Measurements from ENCODE around the gene TMEM139. TPM values are rescaled to one million over a fixed set of nuclear protein-coding genes. Genes with fewer than 3 reads are reported as not detected.

Gene TMEM139
- polyA plus RNA-seq, 1 of the 3 experiments (the other 2 are of a cell fraction) = 0.05 TPM

GRCh38 chr7:143316492-143316891 is 31.7 kb downstream of the TMEM139 start:
- Histone ChIP-seq H3K4me2 (no peak overlapping the region), H4K20me1 (ENCODE audit: insufficient read depth) (no peaks in the 10 kb centered on the region), H3K36me3 (replicated peaks in 1 of 2; ENCODE audit: control insufficient read depth in 1 of 2, insufficient read depth in 2 of 2, low read length in 1 of 2) (no peaks in the 10 kb centered on the region), H2AFZ (ENCODE audit: low read depth) (no peak overlapping the region), H3K4me1 (ENCODE audit: control insufficient read depth in 1 of 2, insufficient read depth in 2 of 2, low read depth in 1 of 2, low read length in 1 of 2) (peaks cover 0 to 2% of the 10 kb centered on the region in 2 experiments; a peak in 1 of 4 replicates), H3K9ac (no peak overlapping the region), H3K4me3 (ENCODE audit: low read depth in 2 of 2, low read length in 1 of 2) (no peak overlapping the region), H3K79me2 (ENCODE audit: insufficient read depth) (no peaks in the 10 kb centered on the region), H3F3A (replicated peaks; ENCODE audit: insufficient read depth) (no peaks in the 10 kb centered on the region), H3K27ac (ENCODE audit: low read depth in 2 of 2, low read length in 1 of 2) (no peak overlapping the region), H3K9me3 (no peaks in the 10 kb centered on the region), H3K9me2 (no peaks in the 10 kb centered on the region), H3K27me3 (ENCODE audit: insufficient read depth) (no peaks in the 10 kb centered on the region)
- TF ChIP-seq TAF1 (IDR thresholded peaks at IDR 0.05; ENCODE audit: borderline replicate concordance, low read depth, low read length) = no peak
- TF ChIP-seq FOSL2 (IDR thresholded peaks at IDR 0.05; ENCODE audit: borderline replicate concordance, low read depth) = no peak
- ChIA-PET POLR2A (no interaction called here), CTCF (interaction anchor here (1.2 to 2.0 kb wide), 3 partner anchors 17 to 76 kb away, joined by 5 to 9 read pairs (median 6); no protein-coding TSS in a partner anchor)
- WGBS (ENCODE audit: low lambda C conversion rate) = 90% methylated on average over 4 of the region's 4 CpGs
- no peak for DNase-seq

DNA sequence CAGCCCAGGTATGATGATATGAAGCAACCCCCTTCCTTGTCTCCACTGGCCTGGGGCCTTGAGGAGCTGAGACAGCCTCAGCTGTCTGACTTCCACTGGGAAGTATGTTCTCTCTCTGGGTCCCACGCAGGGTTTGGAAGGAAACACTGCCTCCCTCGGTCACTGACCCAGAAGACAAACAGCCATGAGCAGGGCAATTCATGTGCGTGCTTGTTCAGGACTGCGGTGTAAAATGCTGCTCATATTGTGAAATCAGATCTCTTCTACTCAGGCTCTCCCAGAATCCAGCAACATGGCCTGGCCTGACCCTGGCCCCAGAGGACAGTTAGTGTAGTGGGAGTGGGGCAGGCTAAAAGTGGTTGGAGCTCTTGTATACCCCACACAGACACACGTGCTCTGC is 33.9 kb downstream of the TMEM139 start:
- Histone ChIP-seq H3F3A (replicated peaks; ENCODE audit: insufficient read depth) (no peaks in the 10 kb centered on the region), H3K79me2 (ENCODE audit: insufficient read depth) (no peaks in the 10 kb centered on the region), H3K4me1 (ENCODE audit: control insufficient read depth in 1 of 2, insufficient read depth in 2 of 2, low read depth in 1 of 2, low read length in 1 of 2) (peaks cover 0 to 2% of the 10 kb centered on the region in 2 experiments; a peak in 1 of 4 replicates), H3K4me3 (ENCODE audit: low read depth in 2 of 2, low read length in 1 of 2) (no peak overlapping the region), H2AFZ (ENCODE audit: low read depth) (no peak overlapping the region), H3K27me3 (ENCODE audit: insufficient read depth) (no peaks in the 10 kb centered on the region), H3K4me2 (no peak overlapping the region), H3K9ac (no peak overlapping the region), H3K9me2 (no peaks in the 10 kb centered on the region), H3K27ac (ENCODE audit: low read depth in 2 of 2, low read length in 1 of 2) (no peak overlapping the region), H3K36me3 (replicated peaks in 1 of 2; ENCODE audit: control insufficient read depth in 1 of 2, insufficient read depth in 2 of 2, low read length in 1 of 2) (no peaks in the 10 kb centered on the region), H4K20me1 (ENCODE audit: insufficient read depth) (no peaks in the 10 kb centered on the region), H3K9me3 (no peaks in the 10 kb centered on the region)
- TF ChIP-seq FOXM1 (IDR thresholded peaks at IDR 0.05; ENCODE audit: low read depth) = no peak
- TF ChIP-seq GATA2 (CRISPR knock-in tag; IDR thresholded peaks at IDR 0.05) = no peak
- TF ChIP-seq TEAD4 (IDR thresholded peaks at IDR 0.05; ENCODE audit: borderline replicate concordance, insufficient read depth) = no peak
- TF ChIP-seq CHD2 (IDR thresholded peaks at IDR 0.05; ENCODE audit: low read length, partially characterized antibody) = no peak
- no peak for TF ChIP-seq NFIC (IDR thresholded peaks at IDR 0.05; ENCODE audit: borderline replicate concordance)
- WGBS (ENCODE audit: low lambda C conversion rate) = 70% methylated on average over 4 of the region's 5 CpGs
- CTCF ChIA-PET = interaction anchor here (0.6 to 1.8 kb wide), 4 partner anchors 12 to 98 kb away, joined by 3 to 4 read pairs (median 4); no protein-coding TSS in a partner anchor
- DNase-seq = no peak
- POLR2A ChIA-PET = interaction anchor here (0.5 kb wide), 1 partner anchor 79 kb away, joined by 3 read pairs; no protein-coding TSS in a partner anchor

GRCh38 chr7:143320620-143321019 is 35.9 kb downstream of the TMEM139 start:
- Histone ChIP-seq H3K9me3 (no peaks in the 10 kb centered on the region), H3K4me1 (ENCODE audit: control insufficient read depth in 1 of 2, insufficient read depth in 2 of 2, low read depth in 1 of 2, low read length in 1 of 2) (peaks cover 0 to 2% of the 10 kb centered on the region in 2 experiments; a peak in 1 of 4 replicates), H3K9ac (no peak overlapping the region), H4K20me1 (ENCODE audit: insufficient read depth) (no peaks in the 10 kb centered on the region), H3K36me3 (replicated peaks in 1 of 2; ENCODE audit: control insufficient read depth in 1 of 2, insufficient read depth in 2 of 2, low read length in 1 of 2) (no peaks in the 10 kb centered on the region), H3K4me2 (no peak overlapping the region), H3F3A (replicated peaks; ENCODE audit: insufficient read depth) (no peaks in the 10 kb centered on the region), H3K27ac (ENCODE audit: low read depth in 2 of 2, low read length in 1 of 2) (no peak overlapping the region), H3K9me2 (no peaks in the 10 kb centered on the region), H3K4me3 (ENCODE audit: low read depth in 2 of 2, low read length in 1 of 2) (no peak overlapping the region), H3K79me2 (ENCODE audit: insufficient read depth) (no peaks in the 10 kb centered on the region), H3K27me3 (ENCODE audit: insufficient read depth) (no peaks in the 10 kb centered on the region), H2AFZ (ENCODE audit: low read depth) (no peak overlapping the region)
- CTCF ChIA-PET = interaction anchor here (1.4 kb wide), 1 partner anchor 21 kb away, joined by 5 read pairs; no protein-coding TSS in a partner anchor
- DNase-seq = no peak
- POLR2A ChIA-PET = no interaction called here
- 59% methylated on average over 9 of the region's 9 CpGs for WGBS (ENCODE audit: low lambda C conversion rate)
- TF ChIP-seq, protein P1, sequence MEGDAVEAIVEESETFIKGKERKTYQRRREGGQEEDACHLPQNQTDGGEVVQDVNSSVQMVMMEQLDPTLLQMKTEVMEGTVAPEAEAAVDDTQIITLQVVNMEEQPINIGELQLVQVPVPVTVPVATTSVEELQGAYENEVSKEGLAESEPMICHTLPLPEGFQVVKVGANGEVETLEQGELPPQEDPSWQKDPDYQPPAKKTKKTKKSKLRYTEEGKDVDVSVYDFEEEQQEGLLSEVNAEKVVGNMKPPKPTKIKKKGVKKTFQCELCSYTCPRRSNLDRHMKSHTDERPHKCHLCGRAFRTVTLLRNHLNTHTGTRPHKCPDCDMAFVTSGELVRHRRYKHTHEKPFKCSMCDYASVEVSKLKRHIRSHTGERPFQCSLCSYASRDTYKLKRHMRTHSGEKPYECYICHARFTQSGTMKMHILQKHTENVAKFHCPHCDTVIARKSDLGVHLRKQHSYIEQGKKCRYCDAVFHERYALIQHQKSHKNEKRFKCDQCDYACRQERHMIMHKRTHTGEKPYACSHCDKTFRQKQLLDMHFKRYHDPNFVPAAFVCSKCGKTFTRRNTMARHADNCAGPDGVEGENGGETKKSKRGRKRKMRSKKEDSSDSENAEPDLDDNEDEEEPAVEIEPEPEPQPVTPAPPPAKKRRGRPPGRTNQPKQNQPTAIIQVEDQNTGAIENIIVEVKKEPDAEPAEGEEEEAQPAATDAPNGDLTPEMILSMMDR (IDR thresholded peaks at IDR 0.05) = no peak
- TF ChIP-seq IRF3 (IDR thresholded peaks at IDR 0.05; ENCODE audit: low read depth, low read length) (no peak), POLR2AphosphoS5 (IDR thresholded peaks at IDR 0.05; ENCODE audit: low read depth, low read length) (no peak), REST (IDR thresholded peaks at IDR 0.05; ENCODE audit: low read depth, low read length) (no peak), TCF12 (IDR thresholded peaks at IDR 0.05) (no peak), ELF1 (IDR thresholded peaks at IDR 0.05) (no peak), NFIC (IDR thresholded peaks at IDR 0.05; ENCODE audit: borderline replicate concordance) (no peak), PBX3 (IDR thresholded peaks at IDR 0.05) (no peak), FOSL2 (IDR thresholded peaks at IDR 0.05; ENCODE audit: borderline replicate concordance, low read depth) (no peak), CHD2 (IDR thresholded peaks at IDR 0.05; ENCODE audit: low read length, partially characterized antibody) (no peak)
